HepG2 (cell line): ENCODE measurements around the gene UBE2I. TPM values are rescaled to one million over a fixed set of nuclear protein-coding genes. Genes with fewer than 3 reads are reported as not detected.

Source experiments
- ADNP ChIP-seq: sonication (generic); formaldehyde crosslinking; IDR thresholded peaks from 2 replicates; pipeline ENCODE4 v1.4.0; 2020; ENCODE audit warnings: missing genetic modification reagents
- CAMTA2 ChIP-seq: sonication (generic); formaldehyde crosslinking; IDR thresholded peaks from 2 replicates; pipeline ENCODE4 v1.4.0; 2020; ENCODE audit warnings: mild to moderate bottlenecking, missing genetic modification reagents, borderline replicate concordance
- CEBPB ChIP-seq: IDR thresholded peaks from 2 replicates; pipeline ENCODE4 v1.6.1; 2011; ENCODE audit warnings: low read depth, low read length, improper control_type of control experiment, borderline replicate concordance
- EP300 ChIP-seq, 3 experiments: sonication (generic) in 1 of 3; formaldehyde crosslinking in 1 of 3; IDR thresholded peaks; 2 replicates each; pipeline versions ENCODE4 v1.5.1 to v1.6.1; 2011 to 2020; ENCODE audit warnings: low read depth in 2 of 3, low read length in 2 of 3, borderline replicate concordance in 1 of 3, improper control_type of control experiment in 1 of 3, mild to moderate bottlenecking in 1 of 3, missing genetic modification reagents in 1 of 3, moderate library complexity in 1 of 3
- HNF4A ChIP-seq: sonication (generic); formaldehyde crosslinking; IDR thresholded peaks from 2 replicates; pipeline ENCODE4 v1.4.0; 2020; ENCODE audit warnings: missing genetic modification reagents
- POLR2G ChIP-seq: fragments of 200-400 bp; formaldehyde crosslinking; IDR thresholded peaks from 2 replicates; pipeline ENCODE4 v1.6.1; 2018; ENCODE audit warnings: mild to moderate bottlenecking, low read depth, low read length, moderate library complexity
- RNF2 ChIP-seq: fragments of 450-650 bp; conservative IDR thresholded peaks from 2 replicates; pipeline ENCODE4 v1.6.1; 2016; ENCODE audit warnings: low read depth
- SIN3B ChIP-seq: fragments of 150-350 bp; IDR thresholded peaks from 2 replicates; pipeline ENCODE4 v1.6.1; 2014; ENCODE audit warnings: low read length
- SUZ12 ChIP-seq: fragments of 150-350 bp; IDR thresholded peaks from 2 replicates; pipeline ENCODE4 v1.6.1; 2014; ENCODE audit warnings: low read depth, low read length
- YEATS2 ChIP-seq: sonication (generic); formaldehyde crosslinking; IDR thresholded peaks from 2 replicates; pipeline ENCODE4 v1.4.0; 2020; ENCODE audit warnings: missing genetic modification reagents, borderline replicate concordance
- ZFP90 ChIP-seq: sonication (generic); formaldehyde crosslinking; IDR thresholded peaks from 2 replicates; pipeline ENCODE4 v1.8.0; 2022; ENCODE audit warnings: missing genetic modification reagents, mild to moderate bottlenecking, inconsistent platforms, borderline replicate concordance
- ZNF124 ChIP-seq: sonication (generic); formaldehyde crosslinking; IDR thresholded peaks from 2 replicates; pipeline ENCODE4 v1.4.0; 2020; ENCODE audit warnings: missing genetic modification reagents
- ZNF18 ChIP-seq: sonication (generic); formaldehyde crosslinking; IDR thresholded peaks from 2 replicates; pipeline ENCODE4 v1.8.0; 2022; ENCODE audit warnings: mild to moderate bottlenecking, missing genetic modification reagents; ENCODE audit not compliant: insufficient replicate concordance
- ZNF230 ChIP-seq: sonication (generic); formaldehyde crosslinking; IDR thresholded peaks from 2 replicates; pipeline ENCODE4 v1.4.0; 2020; ENCODE audit warnings: mild to moderate bottlenecking, missing genetic modification reagents
- ZNF513 ChIP-seq: sonication (generic); formaldehyde crosslinking; conservative IDR thresholded peaks from 2 replicates; pipeline ENCODE4 v1.5.0; 2020; ENCODE audit warnings: missing genetic modification reagents
- ZNF563 ChIP-seq: sonication (generic); formaldehyde crosslinking; IDR thresholded peaks from 2 replicates; pipeline ENCODE4 v1.8.0; 2022; ENCODE audit warnings: mild to moderate bottlenecking, moderate library complexity, missing genetic modification reagents
- ZNF850 ChIP-seq: sonication (generic); formaldehyde crosslinking; conservative IDR thresholded peaks from 2 replicates; pipeline ENCODE4 v1.9.0; 2021; ENCODE audit warnings: mild to moderate bottlenecking, missing genetic modification reagents
- polyA plus RNA-seq, 8 experiments: library from polyadenylated mRNA; depleted of rRNA in 3 of 8; stranded (reverse) in 7 of 8; unstranded in 1 of 8; fragments of >200 nt; fragmentation: Illumina TruSeq in 4 of 8; extraction: Trizol in 4 of 8; gene quantifications; 2 replicates each; pipeline versions ENCODE4 v1.2.1 to v1.2.3, GENCODE V29; 2011 to 2016; ENCODE audit warnings: low read depth in 4 of 8, missing spikeins in 1 of 8, mixed read lengths in 1 of 8; ENCODE audit not compliant: insufficient read depth in 1 of 8
- total RNA-seq, 5 experiments: library from RNA; depleted of rRNA; stranded (reverse); fragments of >200 nt; fragmentation: Illumina TruSeq; extraction: Trizol; gene quantifications; 2 replicates each; pipeline ENCODE4 v1.2.3, GENCODE V29; 2016; ENCODE audit warnings: low read depth in 1 of 5
- TF ChIP-seq, protein P1 (sequence below): sonication (generic); formaldehyde crosslinking; IDR thresholded peaks from 2 replicates; pipeline ENCODE4 v1.5.0; 2020; ENCODE audit warnings: mild to moderate bottlenecking, missing genetic modification reagents, borderline replicate concordance
- TF ChIP-seq, protein P2 (sequence below): sonication (generic); formaldehyde crosslinking; IDR thresholded peaks from 2 replicates; pipeline ENCODE4 v1.5.0; 2020; ENCODE audit warnings: missing genetic modification reagents
- TF ChIP-seq, protein P3 (sequence below): sonication (generic); formaldehyde crosslinking; IDR thresholded peaks from 2 replicates; pipeline ENCODE4 v1.4.0; 2020; ENCODE audit warnings: missing genetic modification reagents, borderline replicate concordance

UBE2I gene
- total and polyA plus RNA-seq, 2 of the 13 experiments (the other 11 are each of a cell fraction or from before 2014, with no cell fraction given): 75.8 to 98.9 TPM

- TF ChIP-seq, protein P1, sequence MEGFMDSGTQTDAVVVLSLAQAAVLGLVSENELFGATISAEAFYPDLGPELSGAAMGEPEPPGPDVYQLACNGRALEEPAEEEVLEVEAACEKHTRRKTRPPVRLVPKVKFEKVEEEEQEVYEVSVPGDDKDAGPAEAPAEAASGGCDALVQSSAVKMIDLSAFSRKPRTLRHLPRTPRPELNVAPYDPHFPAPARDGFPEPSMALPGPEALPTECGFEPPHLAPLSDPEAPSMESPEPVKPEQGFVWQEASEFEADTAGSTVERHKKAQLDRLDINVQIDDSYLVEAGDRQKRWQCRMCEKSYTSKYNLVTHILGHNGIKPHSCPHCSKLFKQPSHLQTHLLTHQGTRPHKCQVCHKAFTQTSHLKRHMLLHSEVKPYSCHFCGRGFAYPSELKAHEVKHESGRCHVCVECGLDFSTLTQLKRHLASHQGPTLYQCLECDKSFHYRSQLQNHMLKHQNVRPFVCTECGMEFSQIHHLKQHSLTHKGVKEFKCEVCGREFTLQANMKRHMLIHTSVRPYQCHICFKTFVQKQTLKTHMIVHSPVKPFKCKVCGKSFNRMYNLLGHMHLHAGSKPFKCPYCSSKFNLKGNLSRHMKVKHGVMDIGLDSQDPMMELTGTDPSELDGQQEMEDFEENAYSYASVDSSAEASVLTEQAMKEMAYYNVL (CRISPR knock-in tag): no peak
- TF ChIP-seq POLR2G (peak; percentile 61), ZFP90 (peak; percentile 42; the same call in 1 of the 2 replicates), ZNF18 (CRISPR knock-in tag) (peak; percentile 73), ZNF513 (CRISPR knock-in tag) (no peak), ZNF563 (CRISPR knock-in tag) (peak; percentile 88; the same call in 1 of the 2 replicates), YEATS2 (CRISPR knock-in tag) (peak; percentile 99), HNF4A (peak; percentile 28; the same call in 1 of the 2 replicates), CAMTA2 (CRISPR knock-in tag) (peak; percentile 55; the same call in 1 of the 2 replicates), ZNF850 (CRISPR knock-in tag) (no peak), CEBPB (no peak), RNF2 (0 out of 2 replicates have a peak, but pooled peaks have one; percentile 59), ZNF230 (CRISPR knock-in tag) (peak; percentile 71; the same call in 1 of the 2 replicates), EP300 (IDR thresholded peaks at IDR 0.05; ENCODE audit: low read depth in 2 of 2, low read length in 2 of 2) (no peak), EP300 (CRISPR knock-in tag; IDR thresholded peaks at IDR 0.05; ENCODE audit: borderline replicate concordance) (no peak), ZNF124 (CRISPR knock-in tag) (0 out of 2 replicates have a peak, but pooled peaks have one; percentile 44), ADNP (CRISPR knock-in tag) (no peak), SUZ12 (no peak), SIN3B (no peak)
- TF ChIP-seq, protein P2, sequence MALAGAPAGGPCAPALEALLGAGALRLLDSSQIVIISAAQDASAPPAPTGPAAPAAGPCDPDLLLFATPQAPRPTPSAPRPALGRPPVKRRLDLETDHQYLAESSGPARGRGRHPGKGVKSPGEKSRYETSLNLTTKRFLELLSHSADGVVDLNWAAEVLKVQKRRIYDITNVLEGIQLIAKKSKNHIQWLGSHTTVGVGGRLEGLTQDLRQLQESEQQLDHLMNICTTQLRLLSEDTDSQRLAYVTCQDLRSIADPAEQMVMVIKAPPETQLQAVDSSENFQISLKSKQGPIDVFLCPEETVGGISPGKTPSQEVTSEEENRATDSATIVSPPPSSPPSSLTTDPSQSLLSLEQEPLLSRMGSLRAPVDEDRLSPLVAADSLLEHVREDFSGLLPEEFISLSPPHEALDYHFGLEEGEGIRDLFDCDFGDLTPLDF (CRISPR knock-in tag): no peak; the same call in 1 of the 2 replicates
- TF ChIP-seq, protein P3, sequence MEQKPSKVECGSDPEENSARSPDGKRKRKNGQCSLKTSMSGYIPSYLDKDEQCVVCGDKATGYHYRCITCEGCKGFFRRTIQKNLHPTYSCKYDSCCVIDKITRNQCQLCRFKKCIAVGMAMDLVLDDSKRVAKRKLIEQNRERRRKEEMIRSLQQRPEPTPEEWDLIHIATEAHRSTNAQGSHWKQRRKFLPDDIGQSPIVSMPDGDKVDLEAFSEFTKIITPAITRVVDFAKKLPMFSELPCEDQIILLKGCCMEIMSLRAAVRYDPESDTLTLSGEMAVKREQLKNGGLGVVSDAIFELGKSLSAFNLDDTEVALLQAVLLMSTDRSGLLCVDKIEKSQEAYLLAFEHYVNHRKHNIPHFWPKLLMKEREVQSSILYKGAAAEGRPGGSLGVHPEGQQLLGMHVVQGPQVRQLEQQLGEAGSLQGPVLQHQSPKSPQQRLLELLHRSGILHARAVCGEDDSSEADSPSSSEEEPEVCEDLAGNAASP (CRISPR knock-in tag): peak; percentile 54
Observed at GRCh38 chr16:1308977-1309885, at the start of gene UBE2I (continued).
